ENCODE results near the gene SYT9.

SYT9 gene

GRCh38 chr11:7291100-7291829, 39.6 kb downstream of the SYT9 start:
- FAIRE-seq: no peak

DNA sequence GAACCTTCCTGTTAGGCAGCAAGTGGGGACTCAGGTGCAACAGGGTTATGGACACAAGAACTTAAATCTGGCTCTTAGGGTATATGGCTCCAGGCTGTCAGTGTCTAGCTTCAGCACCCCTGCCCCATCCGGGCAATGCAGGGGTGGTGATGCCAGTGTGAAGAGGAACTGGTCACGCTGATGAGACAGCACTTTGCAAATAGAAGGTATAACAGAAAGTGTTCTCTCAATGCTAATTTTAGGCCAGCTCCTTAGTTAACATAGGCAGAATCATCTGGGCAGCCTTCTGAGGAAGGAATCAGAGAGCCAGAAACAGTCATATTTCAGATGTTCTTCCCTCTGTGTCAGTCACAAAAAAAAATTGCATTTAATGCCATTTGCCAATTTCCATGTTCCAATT, 41.2 kb downstream of the SYT9 start:
- TF ChIP-seq POLR2A (IDR thresholded peaks at IDR 0.05; ENCODE audit: low read depth, low read length) (no peak), TAF1 (IDR thresholded peaks at IDR 0.05; ENCODE audit: low read depth, low read length) (no peak), SPI1 (IDR thresholded peaks at IDR 0.05; ENCODE audit: low read depth, low read length) (no peak), POLR2AphosphoS5 (IDR thresholded peaks at IDR 0.05; ENCODE audit: low read depth, low read length) (no peak), POU2F2 (IDR thresholded peaks at IDR 0.05; ENCODE audit: low read depth, low read length) (no peak), PAX5 (IDR thresholded peaks at IDR 0.05; ENCODE audit: insufficient read depth, low read length, severe bottlenecking) (no peak)
- DNase-seq (ENCODE audit: insufficient read length, low spot score) (no peak), FAIRE-seq (no peak)

More at GRCh38 chr11:7291100-7291829, 39.6 kb downstream of the SYT9 start:
- no peak for DNase-seq (ENCODE audit: insufficient read length, low spot score)
- no peak for TF ChIP-seq POU2F2 (IDR thresholded peaks at IDR 0.05; ENCODE audit: low read depth, low read length)
- no peak for TF ChIP-seq SPI1 (IDR thresholded peaks at IDR 0.05; ENCODE audit: low read depth, low read length)
- TF ChIP-seq TAF1 (IDR thresholded peaks at IDR 0.05; ENCODE audit: low read depth, low read length): no peak
- no peak for TF ChIP-seq POLR2A (IDR thresholded peaks at IDR 0.05; ENCODE audit: low read depth, low read length)
- TF ChIP-seq PAX5 (IDR thresholded peaks at IDR 0.05; ENCODE audit: insufficient read depth, low read length, severe bottlenecking): no peak
- TF ChIP-seq POLR2AphosphoS5 (IDR thresholded peaks at IDR 0.05; ENCODE audit: low read depth, low read length): no peak

DNA sequence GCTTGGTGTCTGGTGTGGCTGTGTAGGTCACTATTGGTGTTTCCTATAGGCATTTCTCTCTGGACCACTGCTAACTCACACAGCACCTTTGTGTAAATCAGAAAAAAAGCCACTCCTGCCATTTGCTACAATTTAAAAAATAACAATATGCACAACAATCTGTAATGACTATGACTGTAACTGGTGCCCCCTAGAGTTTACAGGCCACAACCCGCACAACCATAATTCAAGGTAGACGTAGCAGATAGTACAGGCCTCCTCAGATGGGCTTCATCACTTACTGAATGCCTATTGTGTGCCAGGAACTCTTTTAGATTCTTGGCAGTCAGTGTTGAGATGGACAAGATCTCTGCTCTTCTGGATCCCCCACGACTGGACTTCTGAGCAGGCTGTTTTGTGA, 47.7 kb downstream of the SYT9 start:
- no peak for DNase-seq (ENCODE audit: insufficient read length, low spot score)
- no peak for FAIRE-seq
- TF ChIP-seq PAX5 (IDR thresholded peaks at IDR 0.05; ENCODE audit: insufficient read depth, low read length, severe bottlenecking) (no peak), TAF1 (IDR thresholded peaks at IDR 0.05; ENCODE audit: low read depth, low read length) (no peak), POU2F2 (IDR thresholded peaks at IDR 0.05; ENCODE audit: low read depth, low read length) (no peak), SPI1 (IDR thresholded peaks at IDR 0.05; ENCODE audit: low read depth, low read length) (no peak), POLR2A (IDR thresholded peaks at IDR 0.05; ENCODE audit: low read depth, low read length) (no peak), POLR2AphosphoS5 (IDR thresholded peaks at IDR 0.05; ENCODE audit: low read depth, low read length) (no peak)

DNA sequence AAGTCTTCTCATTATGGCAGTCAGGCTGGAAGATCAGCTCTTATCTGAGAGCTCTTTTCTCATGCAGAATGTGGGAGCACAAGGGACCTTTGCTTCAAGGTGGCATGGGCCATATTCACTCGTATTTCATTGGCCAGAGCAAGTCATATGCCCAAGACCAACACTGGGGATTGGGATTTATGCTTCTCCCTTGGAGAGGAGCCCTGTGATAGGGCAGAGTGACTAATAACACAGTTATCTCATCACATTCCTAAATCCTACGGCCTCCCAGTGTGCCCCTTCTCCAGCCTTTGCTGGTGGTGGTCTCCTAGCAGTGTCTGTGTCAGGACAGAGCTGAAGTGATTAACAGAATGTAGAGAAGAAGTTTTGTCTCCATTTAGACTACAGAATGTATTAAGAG, 48.6 kb downstream of the SYT9 start:
- DNase-seq (ENCODE audit: insufficient read length, low spot score) (no peak), FAIRE-seq (no peak)
- TF ChIP-seq POLR2A (IDR thresholded peaks at IDR 0.05; ENCODE audit: low read depth, low read length) (no peak), TAF1 (IDR thresholded peaks at IDR 0.05; ENCODE audit: low read depth, low read length) (no peak), POU2F2 (IDR thresholded peaks at IDR 0.05; ENCODE audit: low read depth, low read length) (no peak), PAX5 (IDR thresholded peaks at IDR 0.05; ENCODE audit: insufficient read depth, low read length, severe bottlenecking) (no peak), SPI1 (IDR thresholded peaks at IDR 0.05; ENCODE audit: low read depth, low read length) (no peak), POLR2AphosphoS5 (IDR thresholded peaks at IDR 0.05; ENCODE audit: low read depth, low read length) (no peak)

DNA sequence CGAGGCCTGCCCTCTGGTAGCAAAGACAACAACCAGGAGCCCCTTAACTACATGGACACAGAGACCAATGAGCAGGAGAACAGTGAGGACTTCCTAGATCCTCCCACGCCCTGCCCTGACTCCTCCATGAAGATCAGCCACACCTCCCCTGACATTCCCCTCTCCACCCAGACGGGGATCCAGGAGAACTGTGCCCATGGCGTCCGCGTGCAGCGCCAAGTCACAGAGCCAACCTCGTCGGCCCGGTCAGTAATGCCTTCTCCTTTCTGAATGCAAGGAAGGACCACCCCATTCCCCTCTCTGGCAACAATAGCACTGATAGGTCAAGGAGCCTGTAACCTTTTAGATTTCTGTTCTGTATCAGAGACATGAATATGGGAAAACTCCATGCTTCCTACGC, 51.4 kb downstream of the SYT9 start:
- FAIRE-seq (no peak), DNase-seq (ENCODE audit: insufficient read length, low spot score) (no peak)
- TF ChIP-seq POU2F2 (IDR thresholded peaks at IDR 0.05; ENCODE audit: low read depth, low read length) (no peak), POLR2AphosphoS5 (IDR thresholded peaks at IDR 0.05; ENCODE audit: low read depth, low read length) (no peak), SPI1 (IDR thresholded peaks at IDR 0.05; ENCODE audit: low read depth, low read length) (no peak), TAF1 (IDR thresholded peaks at IDR 0.05; ENCODE audit: low read depth, low read length) (no peak), PAX5 (IDR thresholded peaks at IDR 0.05; ENCODE audit: insufficient read depth, low read length, severe bottlenecking) (no peak), POLR2A (IDR thresholded peaks at IDR 0.05; ENCODE audit: low read depth, low read length) (no peak)

- FAIRE-seq: no peak
- DNase-seq (ENCODE audit: insufficient read length, low spot score): no peak
- no peak for TF ChIP-seq PAX5 (IDR thresholded peaks at IDR 0.05; ENCODE audit: insufficient read depth, low read length, severe bottlenecking)
- TF ChIP-seq SPI1 (IDR thresholded peaks at IDR 0.05; ENCODE audit: low read depth, low read length): no peak
- no peak for TF ChIP-seq POLR2AphosphoS5 (IDR thresholded peaks at IDR 0.05; ENCODE audit: low read depth, low read length)
- no peak for TF ChIP-seq TAF1 (IDR thresholded peaks at IDR 0.05; ENCODE audit: low read depth, low read length)
- TF ChIP-seq POU2F2 (IDR thresholded peaks at IDR 0.05; ENCODE audit: low read depth, low read length): no peak
- TF ChIP-seq POLR2A (IDR thresholded peaks at IDR 0.05; ENCODE audit: low read depth, low read length): no peak
Observed at GRCh38 chr11:7306900-7307299, 55.2 kb downstream of the SYT9 start.

DNA sequence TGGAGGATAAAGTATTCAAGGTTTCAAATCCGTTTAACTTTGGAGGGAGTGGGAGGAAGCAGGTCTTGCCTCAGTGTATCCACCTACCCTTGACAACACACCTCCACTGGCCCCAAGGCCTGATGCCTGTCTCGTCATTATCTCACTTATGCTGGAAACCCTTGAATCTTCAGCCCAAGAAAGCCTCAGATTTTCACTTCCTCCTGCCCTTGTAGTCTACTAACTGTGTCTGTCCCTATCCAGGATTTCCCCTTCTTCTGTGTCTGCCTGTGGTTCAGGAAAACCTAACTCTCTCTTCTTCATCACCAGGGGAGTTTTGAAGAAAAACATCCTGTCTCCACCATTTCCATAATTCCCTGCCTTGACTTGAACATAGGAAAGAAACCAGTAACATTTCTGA, 56.1 kb downstream of the SYT9 start:
- TF ChIP-seq SPI1 (IDR thresholded peaks at IDR 0.05; ENCODE audit: low read depth, low read length) (peak; percentile 91), PAX5 (IDR thresholded peaks at IDR 0.05; ENCODE audit: insufficient read depth, low read length, severe bottlenecking) (no peak), POU2F2 (IDR thresholded peaks at IDR 0.05; ENCODE audit: low read depth, low read length) (no peak), POLR2A (IDR thresholded peaks at IDR 0.05; ENCODE audit: low read depth, low read length) (no peak)
- no peak for FAIRE-seq
- peak; percentile 5 for DNase-seq (ENCODE audit: insufficient read length, low spot score)

- TF ChIP-seq TAF1 (IDR thresholded peaks at IDR 0.05; ENCODE audit: low read depth, low read length): no peak
- DNase-seq (ENCODE audit: insufficient read length, low spot score): no peak
- FAIRE-seq: no peak
Observed at GRCh38 chr11:7311903-7312302, 60.2 kb downstream of the SYT9 start.

GRCh38 chr11:7314811-7315604, 63.3 kb downstream of the SYT9 start:
- TF ChIP-seq TAF1 (IDR thresholded peaks at IDR 0.05; ENCODE audit: low read depth, low read length): no peak
- no peak for TF ChIP-seq POLR2AphosphoS5 (IDR thresholded peaks at IDR 0.05; ENCODE audit: low read depth, low read length)
- TF ChIP-seq SPI1 (IDR thresholded peaks at IDR 0.05; ENCODE audit: low read depth, low read length): no peak
- no peak for TF ChIP-seq PAX5 (IDR thresholded peaks at IDR 0.05; ENCODE audit: insufficient read depth, low read length, severe bottlenecking)
- no peak for TF ChIP-seq POLR2A (IDR thresholded peaks at IDR 0.05; ENCODE audit: low read depth, low read length)
- no peak for TF ChIP-seq POU2F2 (IDR thresholded peaks at IDR 0.05; ENCODE audit: low read depth, low read length)
- FAIRE-seq: no peak
- DNase-seq (ENCODE audit: insufficient read length, low spot score): no peak
